ENCODE data around the gene TSKU. TPM values are rescaled to one million over a fixed set of nuclear protein-coding genes. Genes with fewer than 3 reads are reported as not detected.

The TSKU gene
- total RNA-seq, 2 donors from 2014 or later: 64.0 to 77.6 TPM

Other genes with a start within 250 kb of the TSKU start
- gene LRRC32, start 112.6 kb upstream of the TSKU start, total RNA-seq: 100 to 1,000 TPM; 108 to 142 TPM
- 10 to 100 TPM; 22.0 to 27.0 TPM for gene ACER3, start 77.6 kb downstream of the TSKU start, total RNA-seq